CD8-positive, alpha-beta memory T cell (primary cell): ENCODE measurements around the gene TXNDC5. TPM values are rescaled to one million over a fixed set of nuclear protein-coding genes. Genes with fewer than 3 reads are reported as not detected.
A peak's percentile ranks its signal among the peaks of the same experiment; 100 is the strongest.
"Not testable (repeated sequence)": the region's sequence is repeated elsewhere in the genome, so short reads cannot be mapped to it uniquely, and the experiment has no call there.

Experiments used
- CTCF ChIA-PET: fragments of 350-600 bp; sonication (Branson Sonifier 250); formaldehyde crosslinking; loops from one replicate; lab custom pipeline; 2021; ENCODE audit warnings: antibody characterized with exemption; lab: Charles Lee
- POLR2A ChIA-PET: fragments of 350-600 bp; sonication (Branson Sonifier 250); formaldehyde crosslinking; loops from one replicate; lab custom pipeline; 2021; ENCODE audit warnings: antibody characterized with exemption; lab: Charles Lee
- DNase-seq, 5 donors: peaks; one replicate each; pipeline versions ENCODE4 v3.0.0 to v3.0.0-alpha.2; 2020 to 2022; ENCODE audit warnings: mixed read lengths in 1 of 5
- H3K27ac ChIP-seq: one replicate; pipeline ENCODE4 v1.7.0; 2013; ENCODE audit warnings: low read depth, mild to moderate bottlenecking, low read length, moderate library complexity
- H3K27me3 ChIP-seq: 2 replicates; pipeline ENCODE4 v1.7.0; 2013; ENCODE audit warnings: low read length, mild to moderate bottlenecking; ENCODE audit not compliant: insufficient read depth, poor library complexity, severe bottlenecking
- H3K36me3 ChIP-seq: 2 replicates; pipeline ENCODE4 v1.7.0; 2013; ENCODE audit warnings: mild to moderate bottlenecking, low read length, moderate library complexity; ENCODE audit not compliant: insufficient read depth
- H3K4me1 ChIP-seq: 2 replicates; pipeline ENCODE4 v1.7.0; 2013; ENCODE audit warnings: mild to moderate bottlenecking, low read length, moderate library complexity; ENCODE audit not compliant: insufficient read depth
- H3K4me3 ChIP-seq: 2 replicates; pipeline ENCODE4 v1.7.0; 2013; ENCODE audit warnings: mild to moderate bottlenecking, low read length
- H3K9me3 ChIP-seq: 2 replicates; pipeline ENCODE4 v1.7.0; 2013; ENCODE audit warnings: mild to moderate bottlenecking, low read length
- H3K27ac Mint-ChIP-seq, 8 donors: one replicate each; pipeline ENCODE4 v1.8.0; 2020 to 2021; ENCODE audit warnings: mixed read lengths in 8 of 8, mild to moderate bottlenecking in 6 of 8, inconsistent platforms in 3 of 8, moderate library complexity in 3 of 8
- H3K27me3 Mint-ChIP-seq, 2 donors: one replicate each; pipeline ENCODE4 v1.8.0; 2020 to 2021; ENCODE audit warnings: mixed read lengths in 2 of 2, mild to moderate bottlenecking in 1 of 2, moderate library complexity in 1 of 2
- H3K36me3 Mint-ChIP-seq, 3 donors: one replicate each; pipeline ENCODE4 v1.8.0; 2020 to 2021; ENCODE audit warnings: mixed read lengths in 3 of 3, inconsistent platforms in 1 of 3, mild to moderate bottlenecking in 1 of 3
- H3K4me1 Mint-ChIP-seq, 3 donors: one replicate each; pipeline ENCODE4 v1.8.0; 2020 to 2021; ENCODE audit warnings: mixed read lengths in 3 of 3, inconsistent platforms in 1 of 3, mild to moderate bottlenecking in 1 of 3
- H3K4me3 Mint-ChIP-seq, 7 donors: one replicate each; pipeline ENCODE4 v1.8.0; 2020 to 2021; ENCODE audit warnings: mixed read lengths in 7 of 7, mild to moderate bottlenecking in 6 of 7, moderate library complexity in 4 of 7, inconsistent platforms in 2 of 7
- H3K9me3 Mint-ChIP-seq, 5 donors: one replicate each; pipeline ENCODE4 v1.8.0; 2020 to 2022; ENCODE audit warnings: mixed read lengths in 5 of 5, mild to moderate bottlenecking in 3 of 5, moderate library complexity in 2 of 5, inconsistent platforms in 1 of 5
- polyA plus RNA-seq: library from polyadenylated mRNA; unstranded; fragments of 300-500 nt; fragmentation: Illumina TruSeq; gene quantifications from one replicate; pipeline ENCODE4 v1.2.3, GENCODE V29; 2021
- total RNA-seq, 2 experiments: library from RNA; stranded (reverse); gene quantifications; one replicate each; pipeline ENCODE4 v1.2.3, GENCODE V29; 2021

Gene TXNDC5
- total and polyA plus RNA-seq, 3 experiments from 2014 or later, result 34.7 to 79.8 (median 77.9) TPM

GRCh38 chr6:7892367-7892766 is 18.2 kb downstream of the TXNDC5 start:
- CTCF ChIA-PET, result interaction anchor here (1.2 kb wide), 1 partner anchor 15 kb away, joined by 3 read pairs; no protein-coding TSS in a partner anchor

GRCh38 chr6:7891078-7891872 is 19.3 kb downstream of the TXNDC5 start:
- H3K27me3 ChIP-seq, result no peaks in the 10 kb centered on the region
- POLR2A ChIA-PET, result no interaction called here
- Mint-ChIP-seq H3K27ac (no peak overlapping the region), H3K36me3 (peaks cover 3 to 86% (median 42%) of the 10 kb centered on the region in 3 donors), H3K27me3 (no peaks in the 10 kb centered on the region), H3K4me1 (no peaks in the 10 kb centered on the region), H3K4me3 (no peak overlapping the region), H3K9me3 (no peaks in the 10 kb centered on the region)
- peaks cover 10% of the 10 kb centered on the region for H3K36me3 ChIP-seq
- no peak overlapping the region for H3K4me3 ChIP-seq
- H3K27ac ChIP-seq, result no peak overlapping the region
- DNase-seq, result no peak
- CTCF ChIA-PET, result no interaction called here
- no peaks in the 10 kb centered on the region for H3K4me1 ChIP-seq
- H3K9me3 ChIP-seq, result no peaks in the 10 kb centered on the region

More at GRCh38 chr6:7892367-7892766, 18.2 kb downstream of the TXNDC5 start:
- POLR2A ChIA-PET, DNase-seq, H3K4me1 Mint-ChIP-seq, H3K27me3 ChIP-seq, H3K27me3 Mint-ChIP-seq, H3K9me3 ChIP-seq, H3K9me3 Mint-ChIP-seq, H3K27ac ChIP-seq, H3K4me3 Mint-ChIP-seq, H3K4me3 ChIP-seq, H3K4me1 ChIP-seq: not testable (repeated sequence)
- H3K36me3 Mint-ChIP-seq, result peaks cover 3 to 86% (median 40%) of the 10 kb centered on the region in 3 donors
- peak overlapping the region in 1 of 8 donors; percentile 33 for H3K27ac Mint-ChIP-seq
- peaks cover 12% of the 10 kb centered on the region for H3K36me3 ChIP-seq

- H3K9me3 Mint-ChIP-seq, result no peaks in the 10 kb centered on the region
- peak overlapping the region in 1 of 8 donors; percentile 57 for H3K27ac Mint-ChIP-seq
- Histone ChIP-seq H3K4me3 (no peak overlapping the region), H3K27ac (no peak overlapping the region), H3K36me3 (peaks cover 10% of the 10 kb centered on the region), H3K27me3 (no peaks in the 10 kb centered on the region), H3K9me3 (no peaks in the 10 kb centered on the region), H3K4me1 (no peaks in the 10 kb centered on the region)
- ChIA-PET POLR2A (no interaction called here), CTCF (no interaction called here)
- no peak for DNase-seq
- no peaks in the 10 kb centered on the region for H3K27me3 Mint-ChIP-seq
- no peak overlapping the region for H3K4me3 Mint-ChIP-seq
- no peaks in the 10 kb centered on the region for H3K4me1 Mint-ChIP-seq
- H3K36me3 Mint-ChIP-seq, result peaks cover 13 to 90% (median 44%) of the 10 kb centered on the region in 3 donors
Observed at GRCh38 chr6:7888587-7889357, 21.8 kb downstream of the TXNDC5 start.

GRCh38 chr6:7887278-7887991 is 23.2 kb downstream of the TXNDC5 start:
- Mint-ChIP-seq H3K36me3 (peaks cover 22 to 93% (median 50%) of the 10 kb centered on the region in 3 donors), H3K4me1 (no peaks in the 10 kb centered on the region), H3K9me3 (no peaks in the 10 kb centered on the region), H3K4me3 (no peak overlapping the region), H3K27me3 (no peaks in the 10 kb centered on the region), H3K27ac (peak overlapping the region in 2 of 8 donors; percentile 17 to 57)
- no peaks in the 10 kb centered on the region for H3K27me3 ChIP-seq
- CTCF ChIA-PET, result no interaction called here
- no peak overlapping the region for H3K4me3 ChIP-seq
- DNase-seq, result no peak
- no peaks in the 10 kb centered on the region for H3K4me1 ChIP-seq
- peaks cover 19% of the 10 kb centered on the region for H3K36me3 ChIP-seq
- H3K9me3 ChIP-seq, result no peaks in the 10 kb centered on the region
- POLR2A ChIA-PET, result no interaction called here
- no peak overlapping the region for H3K27ac ChIP-seq

GRCh38 chr6:7886132-7886531 is 24.5 kb downstream of the TXNDC5 start:
- ChIA-PET CTCF (no interaction called here), POLR2A (no interaction called here)
- Histone ChIP-seq H3K27ac (no peak overlapping the region), H3K27me3 (no peaks in the 10 kb centered on the region), H3K4me3 (no peak overlapping the region), H3K9me3 (no peaks in the 10 kb centered on the region), H3K36me3 (peaks cover 21% of the 10 kb centered on the region), H3K4me1 (no peaks in the 10 kb centered on the region)
- Mint-ChIP-seq H3K27ac (no peak overlapping the region), H3K9me3 (no peaks in the 10 kb centered on the region), H3K4me3 (no peak overlapping the region), H3K36me3 (peaks cover 25 to 91% (median 45%) of the 10 kb centered on the region in 3 donors), H3K4me1 (no peaks in the 10 kb centered on the region), H3K27me3 (no peaks in the 10 kb centered on the region)
- DNase-seq, result no peak

GRCh38 chr6:7883381-7883780 is 27.2 kb downstream of the TXNDC5 start:
- Mint-ChIP-seq H3K27ac (no peak overlapping the region), H3K36me3 (peaks cover 21 to 78% (median 41%) of the 10 kb centered on the region in 3 donors)
- POLR2A ChIA-PET, result no interaction called here

GRCh38 chr6:7882505-7883257 is 27.9 kb downstream of the TXNDC5 start:
- H3K4me3 Mint-ChIP-seq, result no peak overlapping the region
- peaks cover 21 to 71% (median 40%) of the 10 kb centered on the region in 3 donors for H3K36me3 Mint-ChIP-seq
- Histone ChIP-seq H3K4me1 (no peaks in the 10 kb centered on the region), H3K9me3 (no peaks in the 10 kb centered on the region), H3K27ac (no peak overlapping the region), H3K4me3 (no peak overlapping the region), H3K36me3 (peaks cover 15% of the 10 kb centered on the region), H3K27me3 (no peaks in the 10 kb centered on the region)
- CTCF ChIA-PET, result no interaction called here
- no peaks in the 10 kb centered on the region for H3K27me3 Mint-ChIP-seq
- POLR2A ChIA-PET, result no interaction called here
- no peak overlapping the region for H3K27ac Mint-ChIP-seq
- no peaks in the 10 kb centered on the region for H3K4me1 Mint-ChIP-seq
- no peaks in the 10 kb centered on the region for H3K9me3 Mint-ChIP-seq
- no peak for DNase-seq

More at GRCh38 chr6:7883381-7883780, 27.2 kb downstream of the TXNDC5 start:
- H3K4me3 ChIP-seq, result no peak overlapping the region
- CTCF ChIA-PET, result no interaction called here
- Mint-ChIP-seq H3K9me3 (no peaks in the 10 kb centered on the region), H3K27me3 (no peaks in the 10 kb centered on the region), H3K4me3 (no peak overlapping the region), H3K4me1 (no peaks in the 10 kb centered on the region)
- H3K36me3 ChIP-seq, result peaks cover 15% of the 10 kb centered on the region
- H3K4me1 ChIP-seq, result no peaks in the 10 kb centered on the region
- no peak overlapping the region for H3K27ac ChIP-seq
- H3K27me3 ChIP-seq, result no peaks in the 10 kb centered on the region
- no peak for DNase-seq
- H3K9me3 ChIP-seq, result no peaks in the 10 kb centered on the region
